Endodermal cell (in vitro differentiated cells): ENCODE measurements around the gene HS1BP3. TPM values are rescaled to one million over a fixed set of nuclear protein-coding genes. Genes with fewer than 3 reads are reported as not detected.

Experiments
- DNase-seq: peaks from one replicate; pipeline ENCODE4 v3.0.0-alpha.2; 2017
- H3K27ac ChIP-seq: 2 replicates; pipeline ENCODE4 v1.5.1; 2013; ENCODE audit warnings: mild to moderate bottlenecking, low read depth, low read length, moderate library complexity
- H3K27me3 ChIP-seq: 2 replicates; pipeline ENCODE4 v1.6.1; 2013; ENCODE audit warnings: mild to moderate bottlenecking, low read length, moderate library complexity; ENCODE audit not compliant: insufficient read depth, control insufficient read depth, poor library complexity, severe bottlenecking
- H3K36me3 ChIP-seq: 2 replicates; pipeline ENCODE4 v1.7.0; 2013; ENCODE audit warnings: mild to moderate bottlenecking, low read length, moderate library complexity; ENCODE audit not compliant: control insufficient read depth, insufficient read depth
- H3K4me1 ChIP-seq: one replicate; pipeline ENCODE4 v1.7.0; 2013; ENCODE audit warnings: low read length; ENCODE audit not compliant: control insufficient read depth, insufficient read depth
- H3K4me3 ChIP-seq: 2 replicates; pipeline ENCODE4 v1.5.1; 2013; ENCODE audit warnings: mild to moderate bottlenecking, low read length, moderate library complexity
- H3K9ac ChIP-seq: 2 replicates; pipeline ENCODE4 v1.6.1; 2013; ENCODE audit warnings: mild to moderate bottlenecking, low read length, moderate library complexity; ENCODE audit not compliant: poor library complexity, severe bottlenecking; ENCODE audit errors: extremely low read depth
- H3K9me3 ChIP-seq: 2 replicates; pipeline ENCODE4 v1.6.1; 2013; ENCODE audit warnings: mild to moderate bottlenecking, low read length, moderate library complexity; ENCODE audit not compliant: control insufficient read depth
- H3K27ac Mint-ChIP-seq: 2 replicates; pipeline ENCODE4 v1.8.0; 2020; ENCODE audit warnings: mixed read lengths
- H3K27me3 Mint-ChIP-seq: 2 replicates; pipeline ENCODE4 v1.8.0; 2021; ENCODE audit warnings: mild to moderate bottlenecking, mixed read lengths; ENCODE audit not compliant: insufficient read depth
- H3K36me3 Mint-ChIP-seq: 2 replicates; pipeline ENCODE4 v1.8.0; 2020; ENCODE audit warnings: low read depth, mixed read lengths
- H3K4me1 Mint-ChIP-seq: 2 replicates; pipeline ENCODE4 v1.8.0; 2020; ENCODE audit warnings: mixed read lengths
- H3K4me3 Mint-ChIP-seq: 2 replicates; pipeline ENCODE4 v1.8.0; 2020; ENCODE audit warnings: mild to moderate bottlenecking, moderate library complexity, mixed read lengths
- H3K9me3 Mint-ChIP-seq: 2 replicates; pipeline ENCODE4 v1.8.0; 2020; ENCODE audit warnings: mild to moderate bottlenecking, mixed read lengths
- CTCF ChIP-seq: fragments of 200-600 bp; sonication (generic); conservative IDR thresholded peaks from 2 replicates; pipeline ENCODE4 v1.5.0; 2021; ENCODE audit warnings: antibody characterized with exemption, mild to moderate bottlenecking
- WGBS, 2 experiments: methylation state at CpG; one replicate each; pipeline versions ENCODE4 v1.1.5 to v1.1.7; 2013; ENCODE audit warnings: missing lambda C conversion rate in 2 of 2, mixed read lengths in 1 of 2; ENCODE audit not compliant: insufficient coverage in 1 of 2, insufficient read length in 1 of 2; 5-methylcytosine and 5-hydroxymethylcytosine counted together
- total RNA-seq, 2 donors: library from RNA; stranded (reverse); fragmentation: NEBNext Ultra II Directional in 1 of 2; extraction: Animal tissue kit (Norgen Biotek cat#: 25700) in 1 of 2; gene quantifications; 2 replicates in 1 of 2; 3 replicates in 1 of 2; pipeline ENCODE4 v1.2.1, GENCODE V29; 2021

Gene HS1BP3
- total RNA-seq, 2 donors from 2014 or later: 23.0 to 26.2 TPM

- Mint-ChIP-seq H3K27me3 (peaks cover 2% of the 10 kb centered on the region), H3K36me3 (no peaks in the 10 kb centered on the region), H3K9me3 (peaks cover 7% of the 10 kb centered on the region), H3K4me1 (no peaks in the 10 kb centered on the region), H3K27ac (no peak overlapping the region), H3K4me3 (no peak overlapping the region)
- DNase-seq: peak; percentile 26
- whole genome bisulfite sequencing, 2 experiments: 86 to 91% methylated on average over 6 to 7 of the region's 7 CpGs
- Histone ChIP-seq H3K9ac (no peak overlapping the region), H3K9me3 (peaks cover 5% of the 10 kb centered on the region), H3K27ac (no peak overlapping the region), H3K4me3 (no peak overlapping the region), H3K36me3 (no peaks in the 10 kb centered on the region), H3K27me3 (peaks cover 4% of the 10 kb centered on the region), H3K4me1 (no peaks in the 10 kb centered on the region)
- no peak for TF ChIP-seq CTCF
These were observed 46.4 kb downstream of the HS1BP3 start for GRCh38 chr2:20604401-20604911.

- 92 to 96% methylated on average over 5 of the region's 5 CpGs for WGBS, 2 experiments
- no peaks in the 10 kb centered on the region for H3K36me3 Mint-ChIP-seq
- peak; percentile 41 for DNase-seq
These were observed 47.1 kb downstream of the HS1BP3 start for GRCh38 chr2:20603791-20604190.

GRCh38 chr2:20602803-20603202 is 48.1 kb downstream of the HS1BP3 start:
- 90% methylated on average over 2 of the region's 2 CpGs; no CpG with 5 or more reads in 1 of the 2 experiments for WGBS, 2 experiments
- no peaks in the 10 kb centered on the region for H3K4me1 Mint-ChIP-seq
- no peaks in the 10 kb centered on the region for H3K36me3 Mint-ChIP-seq
- Histone ChIP-seq H3K27me3 (peaks cover 9% of the 10 kb centered on the region), H3K27ac (no peak overlapping the region), H3K9me3 (peaks cover 5% of the 10 kb centered on the region), H3K9ac (no peak overlapping the region), H3K36me3 (no peaks in the 10 kb centered on the region), H3K4me1 (no peaks in the 10 kb centered on the region), H3K4me3 (no peak overlapping the region)
- H3K4me3 Mint-ChIP-seq: no peak overlapping the region
- H3K27ac Mint-ChIP-seq: no peak overlapping the region
- no peak for TF ChIP-seq CTCF
- H3K27me3 Mint-ChIP-seq: peaks cover 11% of the 10 kb centered on the region
- no peak for DNase-seq
- peaks cover 4% of the 10 kb centered on the region for H3K9me3 Mint-ChIP-seq

More at GRCh38 chr2:20603791-20604190, 47.1 kb downstream of the HS1BP3 start:
- Histone ChIP-seq H3K9ac (no peak overlapping the region), H3K36me3 (no peaks in the 10 kb centered on the region), H3K27ac (no peak overlapping the region), H3K27me3 (peaks cover 4% of the 10 kb centered on the region), H3K9me3 (peaks cover 5% of the 10 kb centered on the region), H3K4me3 (no peak overlapping the region), H3K4me1 (no peaks in the 10 kb centered on the region)
- TF ChIP-seq CTCF: no peak
- no peaks in the 10 kb centered on the region for H3K4me1 Mint-ChIP-seq
- peaks cover 7% of the 10 kb centered on the region for H3K27me3 Mint-ChIP-seq
- no peak overlapping the region for H3K27ac Mint-ChIP-seq
- no peak overlapping the region for H3K4me3 Mint-ChIP-seq
- H3K9me3 Mint-ChIP-seq: peaks cover 7% of the 10 kb centered on the region
